GM19397 (cell line): Measurements from ENCODE around the gene DCC.

Experiments
- ATAC-seq: cut with Tn5 transposase; IDR thresholded peaks from one replicate; pipeline ENCODE4 v1.9.1; 2021; ENCODE audit warnings: mild to moderate bottlenecking, moderate library complexity; ENCODE audit not compliant: unreplicated experiment

The DCC gene

DNA sequence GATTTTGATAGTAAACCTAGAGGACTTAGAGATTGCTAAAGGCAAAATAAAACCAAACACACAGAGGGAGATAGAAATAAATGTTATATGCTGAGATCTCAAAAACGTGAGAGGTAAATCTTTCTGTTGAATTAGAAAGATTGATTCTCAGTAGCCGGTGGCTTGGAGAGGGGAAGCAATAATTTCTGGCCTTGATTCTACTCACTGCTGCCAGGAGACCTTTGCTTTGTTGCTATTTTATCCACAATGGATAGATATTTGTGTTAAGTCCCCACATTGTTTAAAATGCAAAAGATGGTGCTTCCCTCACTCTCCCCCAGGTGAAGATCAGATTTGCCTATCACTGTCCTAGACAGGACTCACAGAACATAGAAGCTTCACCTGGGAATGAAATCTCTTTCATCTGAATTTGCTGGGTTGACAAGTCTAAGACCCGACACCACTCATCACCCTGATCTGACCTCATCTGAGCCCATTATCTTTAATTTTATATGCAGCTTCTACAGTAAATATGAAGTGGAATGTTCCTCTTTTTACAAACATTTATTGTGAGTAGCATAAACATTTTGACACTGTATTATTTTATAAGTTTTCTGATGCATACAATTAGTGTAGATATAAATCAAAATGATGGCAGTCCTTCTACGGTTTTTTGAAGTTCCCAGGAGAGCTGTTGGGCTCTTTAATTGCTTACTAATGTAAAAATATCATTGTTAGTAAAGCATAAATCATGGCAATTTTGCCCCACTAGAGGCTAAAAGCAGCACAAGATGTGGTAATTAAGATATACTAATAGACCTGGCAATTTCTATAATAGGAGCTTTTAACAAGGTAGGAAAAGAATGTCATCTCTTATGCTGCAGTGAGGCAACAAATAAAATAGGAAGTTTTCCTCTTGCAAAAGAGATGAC, 149.7 kb downstream of the DCC start:
- no peak for ATAC-seq

DNA sequence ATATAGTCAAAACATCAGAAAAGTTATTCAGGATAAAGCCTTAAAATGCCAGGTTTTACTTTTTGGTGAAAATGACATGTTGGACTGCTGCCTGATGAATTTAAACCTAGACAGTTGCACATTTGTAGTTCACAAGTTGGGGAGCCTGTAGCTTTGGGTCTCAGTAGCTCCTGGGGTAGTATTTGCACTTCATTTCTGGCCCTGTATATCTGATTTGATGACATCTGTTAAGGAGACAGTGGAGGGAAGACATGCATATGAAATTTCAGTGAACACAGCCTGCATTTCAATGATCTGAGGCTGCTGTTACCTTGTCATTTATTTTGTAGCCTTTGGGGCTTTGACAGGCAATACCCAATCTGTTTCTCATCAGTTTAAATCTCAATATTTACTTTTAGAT, 156.4 kb downstream of the DCC start:
- no peak for ATAC-seq

DNA sequence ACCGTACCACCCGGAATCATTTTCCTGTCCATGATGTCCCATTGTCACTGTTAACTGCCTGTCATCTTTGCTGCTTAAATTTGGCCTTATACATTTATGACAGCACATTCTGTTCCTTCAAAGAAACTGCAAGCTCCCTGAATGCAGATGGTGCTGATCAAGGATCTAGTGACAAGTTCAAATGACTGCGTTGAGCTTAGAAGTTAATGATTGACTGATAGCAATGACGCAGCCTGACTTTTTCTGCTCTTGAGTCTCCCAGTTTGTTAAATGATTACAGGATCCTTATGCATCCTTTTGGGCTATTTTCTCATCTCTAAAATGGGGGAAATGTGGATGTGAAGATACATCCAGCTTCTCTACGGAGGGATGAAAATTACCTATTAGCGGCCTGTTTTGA, 159.0 kb downstream of the DCC start:
- no peak for ATAC-seq

DNA sequence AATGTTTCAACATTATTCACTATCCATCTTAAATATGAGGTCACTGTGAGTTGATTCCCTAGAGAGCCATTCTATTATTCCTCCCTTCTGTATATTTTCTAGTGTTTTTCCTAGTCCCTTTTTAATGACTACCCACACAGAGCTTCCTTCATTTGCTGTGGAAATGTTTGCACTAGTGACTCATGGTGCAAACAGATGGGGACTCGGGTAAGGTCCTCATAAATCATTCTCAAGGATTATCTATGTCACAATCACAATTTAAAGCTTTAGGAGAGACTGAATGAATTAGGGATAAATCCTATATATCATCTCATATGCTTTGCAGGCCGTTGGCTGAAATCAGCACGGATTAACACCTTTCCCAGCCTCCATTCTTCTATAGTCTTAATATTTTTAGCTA, 159.6 kb downstream of the DCC start:
- ATAC-seq, result no peak

DNA sequence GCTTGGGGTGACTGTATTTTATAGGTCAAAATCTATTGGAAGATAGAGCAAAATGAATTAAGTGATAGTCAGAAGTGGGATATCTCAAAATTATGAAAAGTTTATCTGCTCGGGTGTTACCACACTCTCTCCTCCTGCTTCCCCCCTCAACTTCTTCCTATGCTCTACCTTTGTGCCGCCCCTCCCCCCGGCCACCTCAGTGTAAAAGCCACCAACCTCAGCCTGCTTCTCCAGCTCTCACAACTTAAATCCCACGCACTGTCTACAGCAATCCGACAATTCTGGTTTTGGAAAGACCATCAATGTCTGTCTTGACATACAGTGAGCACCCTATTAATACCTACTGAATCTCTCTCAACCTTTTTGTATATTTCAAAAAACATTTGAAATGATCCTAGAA, 164.6 kb downstream of the DCC start:
- no peak for ATAC-seq

DNA sequence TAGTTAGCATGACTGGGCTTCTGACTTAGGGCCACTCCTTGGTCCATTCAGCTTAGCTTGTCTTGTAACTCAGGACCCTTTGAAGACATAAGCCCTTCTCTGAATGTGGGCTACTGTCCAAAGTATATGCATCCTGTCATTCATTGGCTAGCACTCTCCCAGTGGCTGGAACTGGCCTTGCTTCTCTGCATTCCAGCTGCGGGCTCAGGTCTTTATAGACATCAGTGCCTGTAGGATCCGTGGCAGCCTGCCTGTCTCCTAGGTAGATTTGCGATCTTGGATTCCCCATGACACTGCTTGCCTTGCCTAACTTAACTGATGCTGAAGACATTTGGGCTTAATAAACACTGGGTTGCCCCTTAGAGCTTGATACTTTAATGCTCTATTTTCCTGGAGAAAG, 170.1 kb downstream of the DCC start:
- ATAC-seq, result no peak

DNA sequence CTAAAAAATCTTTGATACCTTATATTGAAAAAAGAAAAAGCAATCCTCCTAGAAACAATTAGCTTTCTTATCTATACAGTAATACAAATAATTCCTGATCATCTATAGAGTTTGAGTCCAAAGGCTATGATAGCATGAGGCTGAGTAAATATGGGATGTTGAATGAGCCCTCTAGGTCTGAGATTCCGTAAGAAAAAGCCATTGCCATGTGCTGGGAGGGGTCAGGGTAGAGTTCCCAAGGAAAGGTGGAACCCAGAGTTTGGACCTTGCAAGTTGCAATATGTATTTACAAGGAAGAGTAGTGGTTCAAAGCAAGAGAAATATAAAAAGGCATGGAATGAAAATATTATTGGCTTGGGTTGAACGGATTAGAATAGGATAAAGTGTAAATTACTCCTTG, 178.1 kb downstream of the DCC start:
- no peak for ATAC-seq

DNA sequence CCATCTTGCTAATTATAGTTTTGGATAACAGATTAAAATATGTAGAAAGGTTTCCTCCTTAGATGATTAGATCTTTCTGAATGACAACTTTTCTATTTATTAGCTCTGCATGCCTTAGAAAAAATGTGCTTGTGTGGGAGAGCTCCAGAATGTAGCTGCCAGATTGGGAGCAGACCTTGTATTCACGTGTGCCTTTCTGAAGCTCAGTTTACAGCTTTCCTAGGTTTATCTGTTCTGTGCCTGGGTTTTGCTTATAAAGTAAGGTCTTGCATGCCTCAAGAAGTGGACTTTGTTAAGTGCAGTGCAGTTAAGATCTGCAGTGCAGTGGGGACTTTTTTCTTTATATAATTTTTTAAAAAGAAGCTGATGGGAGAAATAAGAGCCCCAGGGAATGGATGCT, 179.0 kb downstream of the DCC start:
- ATAC-seq, result no peak

DNA sequence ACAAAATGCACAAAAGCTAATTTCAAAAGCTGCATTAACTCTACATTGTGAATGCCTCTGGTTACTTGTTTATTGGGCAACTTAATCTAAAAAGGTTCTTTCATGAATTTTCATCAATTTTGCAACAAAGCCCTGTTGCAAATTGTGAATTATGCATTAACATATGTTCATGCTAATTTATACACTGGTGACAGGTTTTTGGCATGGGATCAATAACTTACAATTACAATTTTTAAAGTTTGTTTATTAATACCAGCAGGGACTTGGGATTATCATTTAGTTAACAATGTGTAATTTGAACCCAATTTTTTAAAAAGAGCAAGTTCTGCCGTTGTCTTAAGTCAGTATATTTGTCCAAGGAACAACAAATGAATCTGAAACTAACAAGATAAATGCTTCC, 183.6 kb downstream of the DCC start:
- ATAC-seq, result no peak

DNA sequence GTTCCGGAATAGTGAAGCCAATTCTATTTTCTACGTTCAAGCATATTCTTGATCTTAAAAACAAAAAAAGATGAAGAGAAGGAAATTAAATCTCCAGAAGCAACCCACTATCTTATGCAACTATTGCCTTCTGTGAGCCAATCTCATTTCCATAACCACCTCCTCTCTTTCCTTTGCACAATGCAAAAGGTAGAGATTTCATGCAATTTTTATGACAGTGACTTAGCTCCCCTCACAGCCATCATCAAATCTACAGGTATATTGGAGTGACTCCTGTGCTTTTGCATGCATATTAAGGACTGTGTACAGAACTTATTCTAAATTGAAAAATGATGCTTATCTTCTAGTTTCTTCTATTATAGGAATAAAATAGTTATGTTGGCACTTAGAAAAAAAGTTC, 191.8 kb downstream of the DCC start:
- ATAC-seq, result no peak

DNA sequence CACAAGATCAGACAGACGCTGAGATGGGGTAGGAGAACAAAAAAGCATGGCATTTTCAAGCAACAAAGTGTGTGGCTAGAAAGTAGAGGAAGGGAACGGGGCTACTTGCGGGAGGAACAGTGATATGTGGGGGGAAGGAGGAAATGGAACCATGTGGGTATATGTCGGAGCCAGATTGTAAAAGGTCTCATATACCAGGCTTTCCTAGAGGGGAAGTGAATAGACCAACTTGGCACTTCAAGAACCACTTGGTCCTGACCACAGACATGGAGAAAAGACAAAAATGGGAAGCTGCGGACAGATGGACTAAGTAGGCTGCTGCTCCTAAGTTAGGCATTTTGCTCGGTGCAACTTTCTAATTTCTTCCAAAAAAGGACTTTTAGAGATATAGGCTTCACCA, 196.0 kb downstream of the DCC start:
- no peak for ATAC-seq

DNA sequence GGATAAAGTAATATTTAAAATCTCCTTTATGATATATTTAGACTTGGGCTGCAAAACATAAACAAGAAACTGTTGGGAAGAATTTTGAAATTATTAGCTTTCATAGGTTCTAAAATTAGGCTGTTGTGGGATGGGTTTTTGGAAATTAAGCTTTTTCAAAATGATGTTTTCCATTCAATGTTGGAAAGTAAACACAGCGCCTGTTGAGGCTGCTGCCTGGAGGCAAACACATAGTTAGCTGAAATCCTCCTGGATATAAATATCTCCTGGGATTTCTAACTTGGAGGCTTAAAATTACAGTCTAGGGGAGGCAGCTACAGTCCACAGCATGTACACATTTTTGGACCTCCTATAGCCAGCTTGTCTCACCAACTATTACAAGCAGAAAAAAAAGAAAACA, 197.3 kb downstream of the DCC start:
- no peak for ATAC-seq

DNA sequence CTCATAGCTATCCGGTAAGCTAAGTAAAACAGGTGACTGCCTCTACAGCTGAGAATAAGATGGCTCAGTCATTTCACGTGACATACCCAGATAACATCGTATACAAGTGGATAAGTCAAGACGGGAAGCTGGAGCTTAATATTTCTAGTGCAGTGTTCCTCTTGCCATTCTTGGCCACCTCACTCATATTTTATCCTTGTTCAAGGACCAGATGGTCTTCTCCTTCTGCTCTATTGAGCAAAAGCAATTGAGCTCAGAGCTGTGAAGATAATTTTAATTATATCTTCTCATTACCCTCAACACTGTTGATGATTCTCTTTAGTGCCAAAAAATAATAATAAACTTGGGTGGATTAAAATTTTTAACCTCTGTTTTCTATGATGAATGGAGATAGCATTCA, 201.1 kb downstream of the DCC start:
- ATAC-seq, result no peak

DNA sequence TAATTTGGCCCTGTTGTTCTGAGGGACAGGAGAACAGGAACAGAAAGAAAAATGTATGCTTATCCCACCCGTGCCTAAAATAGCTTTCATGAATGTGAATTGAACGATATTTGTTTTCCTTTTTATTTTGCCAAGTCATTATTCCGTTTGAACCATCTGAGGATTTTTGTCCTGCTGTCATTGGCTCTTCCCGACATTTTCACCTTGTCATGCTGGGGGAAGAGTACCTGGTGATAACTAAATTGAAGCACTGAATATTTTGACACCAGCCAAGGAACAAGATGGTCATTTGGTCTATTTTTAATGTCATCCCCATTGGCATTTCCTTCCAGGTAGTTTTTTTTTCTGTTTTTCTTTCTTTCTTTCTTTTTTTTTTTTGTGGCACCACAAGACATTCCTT, 204.1 kb downstream of the DCC start:
- ATAC-seq, result no peak

DNA sequence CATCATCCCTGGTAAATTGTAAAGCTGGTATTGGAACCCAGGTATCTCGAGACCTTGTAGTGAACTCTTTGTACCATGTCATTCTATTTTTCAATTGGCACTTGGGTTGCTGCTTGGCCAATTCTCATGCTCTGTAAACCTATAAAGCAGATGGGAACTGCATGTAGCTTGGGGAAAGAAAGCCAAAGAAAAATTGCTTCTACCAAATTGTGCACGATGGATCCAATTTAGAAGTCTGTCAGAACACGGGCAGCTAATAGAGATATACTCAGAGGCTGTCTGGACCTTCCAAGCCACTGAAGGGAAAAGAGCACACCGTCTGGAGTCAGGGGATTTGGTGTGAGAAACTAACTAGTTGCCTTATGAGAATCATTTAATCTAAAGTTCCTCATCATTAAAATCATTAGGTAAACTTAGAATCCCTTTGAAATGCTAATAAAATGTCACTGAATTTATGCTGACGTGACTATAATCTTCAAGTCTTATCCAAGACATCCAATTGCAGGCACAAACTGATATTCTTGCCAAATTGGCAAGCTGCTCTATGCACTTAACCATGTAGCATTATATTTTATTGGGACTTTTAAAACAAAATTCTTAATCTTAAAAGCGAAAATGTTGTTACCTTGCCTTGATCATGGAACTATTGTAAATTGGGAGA, 206.8 kb downstream of the DCC start:
- ATAC-seq, result no peak

DNA sequence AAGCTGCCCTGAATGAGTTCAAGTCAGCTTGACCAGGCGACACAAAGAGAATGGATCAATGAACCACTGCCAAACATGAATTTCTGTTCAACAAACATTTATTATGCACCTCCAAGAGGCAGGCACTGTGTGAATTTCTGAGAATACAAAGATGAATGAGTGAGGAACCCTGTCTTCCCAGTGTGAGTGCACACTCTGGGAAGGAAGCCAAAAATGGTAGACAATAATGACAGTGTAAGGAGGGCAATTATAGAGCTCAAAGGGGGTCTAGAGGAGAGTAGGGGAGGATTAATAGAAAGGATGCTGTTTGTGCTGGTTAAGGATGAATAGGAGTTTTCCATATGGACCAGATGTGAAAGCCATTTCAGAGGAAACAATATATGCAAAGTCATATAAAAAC, 213.4 kb downstream of the DCC start:
- no peak for ATAC-seq

DNA sequence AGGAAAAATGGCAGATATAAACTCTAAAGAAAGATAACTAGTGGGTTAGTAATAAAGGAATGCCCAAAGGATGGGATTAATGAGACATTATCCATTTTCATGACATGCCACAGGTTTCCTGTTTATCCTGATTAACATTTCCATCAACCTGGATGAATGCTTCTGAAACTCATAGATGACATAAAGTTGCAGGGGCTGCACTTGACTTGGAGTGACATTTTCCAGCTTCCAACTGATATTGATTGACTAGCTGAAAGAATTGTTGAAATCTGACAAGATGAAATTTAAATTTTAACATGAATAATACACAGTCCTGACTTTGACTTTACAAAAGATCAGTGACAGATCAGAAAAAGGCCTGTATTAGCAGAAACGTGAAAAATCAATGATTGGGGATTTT, 214.2 kb downstream of the DCC start:
- ATAC-seq, result no peak

DNA sequence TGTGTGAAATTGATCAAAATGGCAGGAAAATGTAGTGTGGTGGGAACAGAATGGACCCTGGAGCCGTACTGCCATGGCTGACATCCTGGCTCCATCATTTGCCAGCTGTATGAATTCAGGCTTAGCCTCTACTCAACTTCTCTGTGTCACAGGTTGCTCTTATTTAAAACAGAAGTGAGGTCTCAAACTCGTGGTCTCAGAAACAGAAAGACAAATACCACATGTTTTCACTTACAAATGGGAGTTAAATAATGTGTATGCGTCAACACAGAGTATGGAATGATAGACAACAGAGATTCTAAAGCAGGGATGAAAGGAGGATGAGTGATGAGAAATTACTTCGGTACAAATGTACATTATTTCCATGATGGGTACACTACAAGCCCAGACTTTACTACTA, 227.4 kb downstream of the DCC start:
- ATAC-seq, result no peak

DNA sequence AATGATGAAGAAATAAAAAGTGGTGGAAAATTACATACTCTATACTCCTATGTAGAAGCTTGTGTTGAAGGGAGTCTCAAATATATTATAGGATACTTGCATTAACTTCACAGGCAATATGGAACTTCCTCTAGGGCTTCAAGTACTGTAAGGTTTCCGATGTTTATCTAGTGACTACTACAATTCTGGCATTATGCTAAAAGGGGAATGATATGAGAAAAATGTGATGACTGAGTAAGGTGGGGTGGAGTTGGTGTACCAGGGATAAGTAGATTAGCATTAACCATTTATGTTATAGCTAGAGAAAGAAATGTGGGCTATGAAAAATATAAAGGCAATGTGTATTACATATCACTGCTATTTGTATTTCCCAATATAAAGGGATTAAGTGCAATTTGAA, 229.5 kb downstream of the DCC start:
- ATAC-seq, result no peak

DNA sequence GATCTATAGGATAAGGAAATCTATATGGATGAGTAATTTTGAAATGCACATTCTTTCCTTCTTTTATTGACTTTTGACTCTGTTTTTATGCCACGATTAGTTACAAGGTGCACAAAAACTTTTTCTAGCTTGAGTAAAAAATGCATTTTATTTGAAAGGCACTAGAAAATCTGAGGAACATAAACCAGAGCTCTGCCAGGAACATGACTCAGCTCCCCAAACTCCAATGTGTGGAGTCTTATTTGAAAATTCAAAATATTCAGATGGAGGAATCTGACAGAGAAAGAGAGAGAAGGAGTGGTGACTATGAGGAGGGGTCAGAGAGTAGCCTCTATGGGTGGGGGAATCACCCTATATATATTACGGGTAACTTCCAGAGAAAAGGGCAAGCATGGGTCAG, 231.0 kb downstream of the DCC start:
- ATAC-seq, result no peak

DNA sequence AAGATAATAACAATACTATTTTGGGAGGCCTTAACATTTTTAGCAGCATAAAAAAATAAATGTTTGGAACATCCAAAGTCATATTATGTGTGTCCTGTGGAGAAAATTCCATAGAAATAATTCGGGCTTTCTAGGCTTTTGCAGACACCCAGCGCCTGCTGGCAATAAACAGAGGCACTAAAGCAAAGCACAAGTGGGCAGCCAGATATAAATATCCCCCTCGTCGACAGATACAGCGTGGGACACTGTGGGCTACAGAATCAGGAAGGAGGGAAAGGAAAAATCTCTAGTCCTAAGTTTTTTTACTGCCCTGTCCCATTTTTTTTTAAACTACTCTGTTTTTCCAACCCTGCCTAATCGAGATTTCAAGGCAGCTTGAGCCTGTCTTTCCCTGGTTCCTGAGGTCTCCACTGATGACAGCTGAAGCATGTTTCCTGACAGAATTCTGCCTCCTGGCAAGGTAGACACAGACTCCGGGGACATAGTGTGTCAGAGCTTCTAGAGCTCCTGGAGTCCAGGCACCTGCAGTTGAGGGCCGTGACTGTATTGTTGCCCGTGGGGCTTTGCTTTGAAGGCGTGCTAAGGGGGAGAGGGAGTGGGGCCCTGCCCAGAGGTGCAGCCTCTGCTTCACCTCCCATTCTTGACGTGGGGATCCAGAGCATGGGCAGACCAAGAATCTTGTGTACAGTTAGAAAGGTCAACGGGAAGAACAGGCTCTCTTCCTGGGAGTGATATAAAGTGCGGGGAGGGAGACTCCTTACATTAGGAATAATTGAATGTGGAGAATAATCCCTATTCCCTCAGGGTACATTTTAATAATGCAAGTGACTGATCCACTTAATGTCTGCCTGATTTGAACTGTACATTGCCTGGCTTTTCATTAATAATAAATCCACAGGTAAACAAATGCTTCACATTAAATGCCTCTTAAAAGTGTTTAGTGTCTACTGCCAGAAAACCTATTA, 232.3 kb downstream of the DCC start:
- ATAC-seq, result no peak
